MM.1S (cell line): Measurements from ENCODE around the gene SPTLC3.

Experiments
- DNase-seq: peaks from one replicate; pipeline ENCODE4 v3.0.0-alpha.2; 2015
- H2AFZ ChIP-seq: fragments of 300-600 bp; sonication (generic); 2 replicates; pipeline ENCODE4 v1.6.0; 2016; ENCODE audit warnings: antibody characterized with exemption, low read length
- H3F3A ChIP-seq: fragments of 300-600 bp; sonication (generic); 2 replicates; pipeline ENCODE4 v1.6.1; 2016; ENCODE audit warnings: mild to moderate bottlenecking, antibody characterized with exemption, low read length, moderate library complexity, mixed read lengths; ENCODE audit not compliant: insufficient read depth
- H3K27ac ChIP-seq: fragments of 300-600 bp; sonication (generic); 2 replicates; pipeline ENCODE4 v1.5.1; 2016; ENCODE audit warnings: mild to moderate bottlenecking, low read length
- H3K27me3 ChIP-seq: fragments of 300-600 bp; sonication (generic); replicated peaks from 2 replicates; pipeline ENCODE4 v1.6.0; 2016; ENCODE audit warnings: low read length; ENCODE audit not compliant: insufficient read depth
- H3K36me3 ChIP-seq: fragments of 300-600 bp; sonication (generic); replicated peaks from 2 replicates; pipeline ENCODE4 v1.6.1; 2016; ENCODE audit warnings: mild to moderate bottlenecking, low read length, mixed read lengths; ENCODE audit not compliant: insufficient read depth
- H3K4me1 ChIP-seq: fragments of 300-600 bp; sonication (generic); 2 replicates; pipeline ENCODE4 v1.6.1; 2016; ENCODE audit warnings: low read length, mixed read lengths
- H3K4me2 ChIP-seq: fragments of 300-600 bp; sonication (generic); 2 replicates; pipeline ENCODE4 v1.6.0; 2016; ENCODE audit warnings: low read depth, low read length
- H3K4me3 ChIP-seq: fragments of 300-600 bp; sonication (generic); 2 replicates; pipeline ENCODE4 v1.5.1; 2016; ENCODE audit warnings: low read length, mixed read lengths
- H3K79me2 ChIP-seq: fragments of 300-600 bp; sonication (generic); 2 replicates; pipeline ENCODE4 v1.6.1; 2016; ENCODE audit warnings: mixed run types, low read length, mixed read lengths
- H3K9ac ChIP-seq: fragments of 300-600 bp; sonication (generic); 2 replicates; pipeline ENCODE4 v1.6.1; 2016; ENCODE audit warnings: low read length, mixed read lengths
- H3K9me2 ChIP-seq: fragments of 300-600 bp; sonication (generic); replicated peaks from 2 replicates; pipeline ENCODE4 v1.6.1; 2016; ENCODE audit warnings: mild to moderate bottlenecking, low read length, mixed read lengths; ENCODE audit not compliant: insufficient read depth
- H3K9me3 ChIP-seq: fragments of 300-600 bp; sonication (generic); replicated peaks from 2 replicates; pipeline ENCODE4 v1.6.1; 2016; ENCODE audit warnings: mild to moderate bottlenecking, low read length, mixed read lengths; ENCODE audit not compliant: insufficient read depth
- H4K20me1 ChIP-seq: fragments of 300-600 bp; sonication (generic); 2 replicates; pipeline ENCODE4 v1.6.1; 2016; ENCODE audit warnings: mild to moderate bottlenecking, low read length, moderate library complexity, mixed read lengths; ENCODE audit not compliant: insufficient read depth
- EZH2 ChIP-seq: fragments of 300-600 bp; sonication (generic); optimal IDR thresholded peaks from 2 replicates; pipeline ENCODE3; 2017; ENCODE audit warnings: low read depth, mild to moderate bottlenecking, antibody characterized with exemption, low read length, mixed read lengths
- EZH2phosphoT487 ChIP-seq: fragments of 300-600 bp; sonication (generic); IDR thresholded peaks from 2 replicates; pipeline ENCODE4 v1.6.1; 2018; ENCODE audit warnings: antibody characterized with exemption, low read length
- TF ChIP-seq, protein P1 (sequence below): fragments of 300-600 bp; sonication (generic); IDR thresholded peaks from 2 replicates; pipeline ENCODE4 v1.5.1; 2016; ENCODE audit warnings: antibody characterized with exemption, low read length, mixed read lengths

The SPTLC3 gene

DNA sequence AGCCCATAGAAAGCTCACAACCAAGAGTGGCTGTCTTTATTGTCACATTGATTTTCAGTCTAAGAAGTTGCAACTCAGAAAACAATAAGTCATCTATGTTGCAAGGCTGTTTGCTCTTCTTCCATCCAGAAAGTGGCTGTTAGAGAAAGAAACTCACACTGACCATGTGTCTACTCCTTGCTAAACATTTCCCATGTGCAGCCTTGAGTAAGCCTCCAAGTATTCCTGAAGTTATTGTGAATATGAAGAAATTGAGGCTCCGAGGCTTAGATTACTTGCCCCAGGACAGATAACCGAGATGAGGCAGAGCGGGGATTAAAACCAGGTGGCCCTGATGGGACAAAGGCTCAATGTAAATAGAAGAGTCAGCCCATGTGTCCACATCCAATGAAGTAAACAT lies 105.0 kb downstream of the SPTLC3 start:
- Histone ChIP-seq H3K9me3 (no peaks in the 10 kb centered on the region), H3F3A (no peaks in the 10 kb centered on the region), H3K79me2 (no peaks in the 10 kb centered on the region), H3K4me1 (no peaks in the 10 kb centered on the region), H3K9ac (no peak overlapping the region), H4K20me1 (no peaks in the 10 kb centered on the region), H2AFZ (no peak overlapping the region), H3K4me2 (no peak overlapping the region), H3K36me3 (no peaks in the 10 kb centered on the region), H3K9me2 (no peaks in the 10 kb centered on the region), H3K4me3 (no peak overlapping the region), H3K27me3 (no peaks in the 10 kb centered on the region), H3K27ac (no peak overlapping the region)
- DNase-seq = no peak
- TF ChIP-seq EZH2 (no peak), EZH2phosphoT487 (no peak)
- TF ChIP-seq, protein P1, sequence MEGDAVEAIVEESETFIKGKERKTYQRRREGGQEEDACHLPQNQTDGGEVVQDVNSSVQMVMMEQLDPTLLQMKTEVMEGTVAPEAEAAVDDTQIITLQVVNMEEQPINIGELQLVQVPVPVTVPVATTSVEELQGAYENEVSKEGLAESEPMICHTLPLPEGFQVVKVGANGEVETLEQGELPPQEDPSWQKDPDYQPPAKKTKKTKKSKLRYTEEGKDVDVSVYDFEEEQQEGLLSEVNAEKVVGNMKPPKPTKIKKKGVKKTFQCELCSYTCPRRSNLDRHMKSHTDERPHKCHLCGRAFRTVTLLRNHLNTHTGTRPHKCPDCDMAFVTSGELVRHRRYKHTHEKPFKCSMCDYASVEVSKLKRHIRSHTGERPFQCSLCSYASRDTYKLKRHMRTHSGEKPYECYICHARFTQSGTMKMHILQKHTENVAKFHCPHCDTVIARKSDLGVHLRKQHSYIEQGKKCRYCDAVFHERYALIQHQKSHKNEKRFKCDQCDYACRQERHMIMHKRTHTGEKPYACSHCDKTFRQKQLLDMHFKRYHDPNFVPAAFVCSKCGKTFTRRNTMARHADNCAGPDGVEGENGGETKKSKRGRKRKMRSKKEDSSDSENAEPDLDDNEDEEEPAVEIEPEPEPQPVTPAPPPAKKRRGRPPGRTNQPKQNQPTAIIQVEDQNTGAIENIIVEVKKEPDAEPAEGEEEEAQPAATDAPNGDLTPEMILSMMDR = no peak

DNA sequence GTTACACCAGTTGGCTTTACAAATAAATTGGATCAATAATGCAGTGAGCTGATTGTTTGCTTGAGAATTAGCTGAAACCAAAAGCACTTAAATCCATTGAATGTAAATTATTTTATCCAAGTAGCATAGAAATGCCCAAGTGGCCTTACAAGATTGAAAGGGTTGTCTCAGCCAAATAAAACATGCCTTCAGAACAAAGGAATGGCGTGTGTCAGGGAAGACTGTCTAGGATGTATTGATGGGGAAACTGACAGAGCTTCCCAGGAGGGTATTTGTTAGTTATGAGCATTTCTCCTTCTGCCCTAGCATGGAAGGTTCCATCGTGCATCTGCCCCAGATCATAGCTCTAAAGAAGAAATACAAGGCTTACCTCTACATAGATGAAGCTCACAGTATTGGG lies 108.4 kb downstream of the SPTLC3 start:
- Histone ChIP-seq H3K4me2 (no peak overlapping the region), H3F3A (no peaks in the 10 kb centered on the region), H3K27ac (no peak overlapping the region), H3K4me1 (no peaks in the 10 kb centered on the region), H3K9ac (no peak overlapping the region), H3K9me3 (no peaks in the 10 kb centered on the region), H3K79me2 (no peaks in the 10 kb centered on the region), H3K9me2 (no peaks in the 10 kb centered on the region), H3K36me3 (no peaks in the 10 kb centered on the region), H2AFZ (no peak overlapping the region), H3K27me3 (no peaks in the 10 kb centered on the region), H3K4me3 (no peak overlapping the region), H4K20me1 (no peaks in the 10 kb centered on the region)
- TF ChIP-seq EZH2phosphoT487 (no peak), EZH2 (no peak)
- TF ChIP-seq, protein P1 = no peak
- DNase-seq = no peak

DNA sequence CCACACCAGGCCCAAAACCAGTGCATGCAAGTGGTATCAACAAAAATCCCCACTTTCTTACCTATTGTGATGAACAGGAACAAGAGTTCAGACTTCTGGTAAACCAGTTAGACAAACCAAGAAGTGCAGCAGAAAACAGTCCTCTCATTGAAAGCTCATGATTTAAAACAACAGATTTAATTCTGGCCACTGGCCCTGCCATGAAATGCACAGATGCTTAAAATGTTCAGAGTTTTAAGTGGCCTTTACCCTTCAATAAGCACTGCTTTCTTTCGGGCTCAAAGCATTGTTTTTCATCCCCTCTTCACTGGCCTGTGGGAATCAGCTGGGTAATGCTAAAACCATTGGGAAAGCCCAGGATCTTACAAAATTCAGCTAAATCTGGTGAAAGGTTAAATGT lies 109.9 kb downstream of the SPTLC3 start:
- Histone ChIP-seq H3K9me2 (no peaks in the 10 kb centered on the region), H2AFZ (no peak overlapping the region), H4K20me1 (no peaks in the 10 kb centered on the region), H3K9me3 (no peaks in the 10 kb centered on the region), H3K4me2 (no peak overlapping the region), H3K36me3 (no peaks in the 10 kb centered on the region), H3K79me2 (no peaks in the 10 kb centered on the region), H3K4me3 (no peak overlapping the region), H3K27me3 (no peaks in the 10 kb centered on the region), H3F3A (no peaks in the 10 kb centered on the region), H3K9ac (no peak overlapping the region), H3K27ac (no peak overlapping the region), H3K4me1 (no peaks in the 10 kb centered on the region)
- no peak for DNase-seq
- TF ChIP-seq EZH2phosphoT487 (no peak), EZH2 (no peak)
- TF ChIP-seq, protein P1 = no peak
